Uterus (tissue), 4 donors: ENCODE results near the gene CMBL. TPM values are rescaled to one million over a fixed set of nuclear protein-coding genes. Genes with fewer than 3 reads are reported as not detected.
"Not testable (repeated sequence)": the region's sequence is repeated elsewhere in the genome, so short reads cannot be mapped to it uniquely, and the experiment has no call there.

ENCODE experiments used
- DNase-seq, 2 donors: peaks; one replicate each; pipeline ENCODE4 v3.0.0-alpha.2; 2019 to 2020
- H3K27ac ChIP-seq, 2 donors: fragments of 200-600 bp; sonication (generic); 1 replicate in 1 of 2; 2 replicates in 1 of 2; pipeline ENCODE4 v1.5.1; 2016 to 2018
- H3K27me3 ChIP-seq, 2 donors: fragments of 200-600 bp; sonication (generic); one replicate each; pipeline ENCODE4 v1.5.1; 2018 to 2019; ENCODE audit warnings: control low read depth in 1 of 2
- H3K36me3 ChIP-seq, 2 donors: fragments of 200-600 bp; sonication (generic); one replicate each; pipeline ENCODE4 v1.5.1; 2019; ENCODE audit warnings: control low read depth in 1 of 2
- H3K4me1 ChIP-seq, 2 donors: fragments of 200-600 bp; sonication (generic); one replicate each; pipeline ENCODE4 v1.5.1; 2018 to 2019; ENCODE audit warnings: control low read depth in 1 of 2
- H3K4me3 ChIP-seq, 2 donors: fragments of 200-600 bp; sonication (generic); 1 replicate in 1 of 2; 2 replicates in 1 of 2; pipeline ENCODE4 v1.5.1; 2018 to 2019; ENCODE audit warnings: mild to moderate bottlenecking in 1 of 2
- H3K9me3 ChIP-seq, 2 donors: fragments of 200-600 bp; sonication (generic); one replicate each; pipeline ENCODE4 v1.5.1; 2019; ENCODE audit warnings: control low read depth in 1 of 2
- POLR2A ChIP-seq, 2 donors: fragments of 450-650 bp; IDR thresholded peaks; one replicate each; pipeline ENCODE4 v1.6.1; 2016; ENCODE audit warnings: antibody characterized with exemption in 2 of 2, mild to moderate bottlenecking in 1 of 2, moderate library complexity in 1 of 2
- intact Hi-C: fragments of 100-400 bp; cut with DNase I; formaldehyde crosslinking; loops from one replicate; pipeline ENCODE4 v1.15.1; 2023; ENCODE audit warnings: low total_unique reads
- total RNA-seq, 4 donors: library from RNA; depleted of rRNA in 3 of 4; stranded (reverse); fragments of >200 nt in 3 of 4; gene quantifications; one replicate each; pipeline versions ENCODE4 v1.1.0 to v1.2.4, GENCODE V29; 2014 to 2023
- TF ChIP-seq, protein P1 (sequence below), 4 experiments: fragments of 200-600 bp in 2 of 4; fragments of 450-650 bp in 2 of 4; sonication (generic) in 2 of 4; IDR thresholded peaks; one replicate each; pipeline ENCODE4 v1.5.1; 2016 to 2019; ENCODE audit warnings: antibody characterized with exemption in 4 of 4, mild to moderate bottlenecking in 2 of 4, moderate library complexity in 1 of 4
- donor health status: DM: yes; HTN: yes; CAD: no.

Gene CMBL
- total RNA-seq, 4 donors from 2014 or later = 1.5 to 20.3 (median 9.1) TPM

DNA sequence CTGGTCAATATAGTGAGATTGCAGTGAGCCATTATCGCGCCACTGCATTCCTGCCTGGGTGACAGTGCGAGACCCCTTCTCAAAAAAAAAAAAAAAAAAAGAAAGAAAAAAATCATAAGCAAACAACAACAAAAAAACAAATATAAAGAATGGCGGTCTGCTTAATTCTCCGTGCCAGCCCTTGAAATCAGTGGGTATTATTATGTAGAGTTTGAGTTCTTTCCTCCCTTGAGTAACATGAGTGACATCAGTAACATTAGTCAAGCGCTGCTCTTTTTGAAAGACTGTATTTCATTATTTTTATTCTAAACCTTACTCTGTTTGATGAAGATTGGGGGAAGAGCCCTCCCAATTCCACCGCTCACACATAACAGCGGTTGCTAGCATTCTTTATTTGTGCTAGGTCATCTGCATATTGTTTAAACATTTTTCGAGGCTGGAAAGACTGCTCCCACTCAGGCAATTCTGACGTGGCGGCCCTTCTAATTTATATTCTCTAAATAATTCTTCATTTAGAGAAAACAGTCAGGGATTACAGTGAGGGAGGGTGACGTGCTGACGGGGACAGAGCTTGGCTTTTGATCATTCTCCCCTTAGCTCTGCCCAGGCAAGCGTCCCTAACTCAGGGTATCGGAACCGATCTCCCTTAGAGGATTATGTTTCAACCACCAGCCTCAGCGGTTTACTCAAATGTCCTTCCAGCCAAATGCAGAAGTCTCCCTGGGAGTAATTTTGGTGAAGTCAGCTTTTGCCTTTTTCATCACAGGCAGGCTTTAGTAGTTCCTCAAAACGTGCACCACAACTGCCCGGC lies 44.9 kb upstream of the CMBL start:
- intact Hi-C loops = no loop called here
- Histone ChIP-seq H3K27me3 (no peaks in the 10 kb centered on the region), H3K27ac (peak overlapping the region; percentile 90 to 99), H3K4me1 (peaks cover 0 to 6% of the 10 kb centered on the region in 2 donors), H3K36me3 (no peaks in the 10 kb centered on the region), H3K9me3 (no peaks in the 10 kb centered on the region), H3K4me3 (peak overlapping the region; percentile 76 to 80)
- DNase-seq = no peak
- TF ChIP-seq POLR2A (IDR thresholded peaks at IDR 0.05) = no peak
- TF ChIP-seq, protein P1, sequence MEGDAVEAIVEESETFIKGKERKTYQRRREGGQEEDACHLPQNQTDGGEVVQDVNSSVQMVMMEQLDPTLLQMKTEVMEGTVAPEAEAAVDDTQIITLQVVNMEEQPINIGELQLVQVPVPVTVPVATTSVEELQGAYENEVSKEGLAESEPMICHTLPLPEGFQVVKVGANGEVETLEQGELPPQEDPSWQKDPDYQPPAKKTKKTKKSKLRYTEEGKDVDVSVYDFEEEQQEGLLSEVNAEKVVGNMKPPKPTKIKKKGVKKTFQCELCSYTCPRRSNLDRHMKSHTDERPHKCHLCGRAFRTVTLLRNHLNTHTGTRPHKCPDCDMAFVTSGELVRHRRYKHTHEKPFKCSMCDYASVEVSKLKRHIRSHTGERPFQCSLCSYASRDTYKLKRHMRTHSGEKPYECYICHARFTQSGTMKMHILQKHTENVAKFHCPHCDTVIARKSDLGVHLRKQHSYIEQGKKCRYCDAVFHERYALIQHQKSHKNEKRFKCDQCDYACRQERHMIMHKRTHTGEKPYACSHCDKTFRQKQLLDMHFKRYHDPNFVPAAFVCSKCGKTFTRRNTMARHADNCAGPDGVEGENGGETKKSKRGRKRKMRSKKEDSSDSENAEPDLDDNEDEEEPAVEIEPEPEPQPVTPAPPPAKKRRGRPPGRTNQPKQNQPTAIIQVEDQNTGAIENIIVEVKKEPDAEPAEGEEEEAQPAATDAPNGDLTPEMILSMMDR (IDR thresholded peaks at IDR 0.05) = no peak

DNA sequence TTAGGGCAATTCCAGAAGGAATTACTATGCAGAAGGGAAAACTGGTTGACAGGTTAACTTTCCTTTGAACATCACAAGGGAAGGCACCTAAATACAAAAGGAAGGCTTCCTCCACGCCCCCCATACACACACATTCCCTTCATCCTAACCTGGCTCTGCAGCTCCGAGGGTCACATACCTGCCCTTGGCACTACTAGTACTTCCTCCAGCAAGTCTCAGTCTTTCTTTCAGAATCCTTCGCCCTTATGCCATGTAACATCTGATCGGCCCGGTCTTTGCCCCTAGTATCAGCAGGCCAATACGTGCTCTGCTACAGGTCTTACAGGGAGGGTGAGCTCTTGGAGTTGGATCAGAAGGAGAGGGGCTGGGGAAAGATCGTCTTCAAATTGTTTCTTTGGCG lies 44.2 kb upstream of the CMBL start:
- Histone ChIP-seq H3K4me1 (peaks cover 0 to 6% of the 10 kb centered on the region in 2 donors), H3K36me3 (no peaks in the 10 kb centered on the region), H3K4me3 (no peak overlapping the region), H3K27ac (peak overlapping the region; percentile 90 to 99), H3K27me3 (no peaks in the 10 kb centered on the region), H3K9me3 (no peaks in the 10 kb centered on the region)
- TF ChIP-seq POLR2A (IDR thresholded peaks at IDR 0.05) = no peak
- TF ChIP-seq, protein P1 (IDR thresholded peaks at IDR 0.05) = no peak
- DNase-seq = no peak
- intact Hi-C loops = no loop called here

DNA sequence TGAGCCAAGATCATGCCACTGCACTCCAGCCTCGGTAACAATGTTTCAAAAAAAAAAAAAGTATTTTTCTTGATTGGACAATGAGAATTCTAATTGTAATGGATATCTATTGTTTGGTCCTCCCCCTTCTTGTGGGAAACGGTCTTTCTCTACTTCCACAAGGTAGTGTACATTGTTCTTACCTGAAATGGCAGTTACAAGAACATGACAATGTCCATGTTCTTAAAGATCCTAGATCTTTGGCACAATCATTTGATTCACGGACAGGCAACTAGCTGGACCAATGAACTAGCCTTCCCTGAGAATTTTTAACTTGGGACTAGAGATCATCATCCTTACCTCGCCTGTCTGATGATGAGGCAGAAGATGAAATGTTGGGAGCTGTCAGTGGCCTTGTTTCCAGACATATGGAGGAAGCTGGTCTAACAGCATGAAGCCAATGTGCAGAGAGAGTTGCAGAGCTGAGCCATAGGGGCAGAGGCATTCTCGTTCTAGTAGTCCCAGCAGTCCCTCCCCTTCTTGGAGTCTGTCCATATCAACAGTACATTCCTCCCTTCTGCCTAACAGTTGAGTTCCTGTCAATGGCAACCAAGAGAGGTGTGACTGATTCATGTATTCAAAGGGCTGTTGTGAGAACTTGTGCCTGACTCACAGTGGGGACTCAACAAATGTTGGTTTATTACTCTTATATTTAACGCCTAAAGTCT lies 43.6 kb upstream of the CMBL start:
- H3K27ac ChIP-seq = no peak overlapping the region
- H3K4me3 ChIP-seq = no peak overlapping the region
- H3K4me1 ChIP-seq = peaks cover 0 to 2% of the 10 kb centered on the region in 2 donors
- no peaks in the 10 kb centered on the region for H3K9me3 ChIP-seq
- H3K36me3 ChIP-seq = no peaks in the 10 kb centered on the region
- intact Hi-C loops = no loop called here
- TF ChIP-seq, protein P1 (IDR thresholded peaks at IDR 0.05) = no peak
- TF ChIP-seq POLR2A (IDR thresholded peaks at IDR 0.05) = no peak
- no peaks in the 10 kb centered on the region for H3K27me3 ChIP-seq
- DNase-seq = no peak

DNA sequence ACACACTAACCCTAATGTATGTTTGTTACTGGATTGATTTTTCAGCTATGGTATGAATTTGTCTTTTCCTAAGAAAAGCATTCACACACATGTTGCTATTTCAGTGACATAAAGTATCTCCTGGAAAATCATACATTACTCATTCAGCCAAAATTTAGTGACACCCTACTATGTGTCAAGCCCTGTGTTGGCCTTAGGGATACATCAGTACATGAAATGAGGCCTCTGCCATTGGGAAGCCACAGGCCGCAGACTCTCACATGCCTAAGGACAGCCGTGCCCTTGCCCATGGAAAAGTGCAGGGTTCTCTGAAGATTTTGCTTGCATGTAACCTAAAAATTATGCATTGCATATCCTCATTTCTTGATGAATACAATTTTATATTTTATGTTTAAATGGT lies 40.6 kb upstream of the CMBL start:
- TF ChIP-seq, protein P1 (IDR thresholded peaks at IDR 0.05) = no peak
- no peak for TF ChIP-seq POLR2A (IDR thresholded peaks at IDR 0.05)

DNA sequence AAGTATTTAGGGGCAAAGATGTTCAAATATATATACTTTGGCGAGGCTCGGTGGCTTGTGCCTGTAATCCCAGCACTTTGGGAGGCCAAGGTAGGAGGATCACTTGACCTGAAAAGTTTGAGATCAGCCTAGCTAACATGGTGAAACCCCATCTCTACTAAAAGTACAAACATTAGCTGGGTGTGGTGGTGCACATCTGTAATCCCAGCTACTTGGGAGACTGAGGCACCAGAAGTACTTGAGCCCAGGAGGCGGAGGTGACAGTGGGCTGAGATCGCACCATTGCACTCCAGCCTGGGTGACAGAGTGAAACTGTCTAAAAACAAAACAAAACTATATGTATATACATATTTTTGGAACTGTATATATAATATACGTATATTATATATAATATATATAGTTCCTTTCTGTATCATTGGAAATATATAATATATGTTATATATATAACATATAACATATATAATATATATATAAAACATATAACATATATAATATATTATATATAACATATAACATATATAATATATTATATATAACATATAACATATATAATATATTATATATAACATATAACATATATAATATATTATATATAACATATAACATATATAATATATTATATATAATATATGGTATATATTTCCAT lies 36.9 kb upstream of the CMBL start:
- H3K36me3 ChIP-seq, DNase-seq, H3K4me3 ChIP-seq, H3K9me3 ChIP-seq, H3K27me3 ChIP-seq, H3K4me1 ChIP-seq, H3K27ac ChIP-seq, intact Hi-C loops: not testable (repeated sequence)

More for the DNA sequence above, 40.6 kb upstream of the CMBL start:
- Histone ChIP-seq H3K4me3 (no peak overlapping the region), H3K4me1 (no peaks in the 10 kb centered on the region), H3K27ac (no peak overlapping the region), H3K27me3 (no peaks in the 10 kb centered on the region), H3K9me3 (no peaks in the 10 kb centered on the region), H3K36me3 (no peaks in the 10 kb centered on the region)
- DNase-seq = no peak
- intact Hi-C loops = no loop called here
